GM20000 (cell line): ENCODE results near the gene TRAF2.

ENCODE experiments used
- DNase-seq: peaks from one replicate; pipeline ENCODE4 v3.0.0; 2012; ENCODE audit warnings: low spot score
- CTCF ChIP-seq: IDR thresholded peaks from 2 replicates; pipeline ENCODE4 v1.5.1; 2012; ENCODE audit warnings: mild to moderate bottlenecking, control low read depth; ENCODE audit errors: extremely low read depth, missing control alignments

TRAF2 gene

GRCh38 chr9:136858844-136859757 lies 27.2 kb upstream of the TRAF2 start:
- no peak for TF ChIP-seq CTCF
- DNase-seq, result no peak

- no peak for DNase-seq
- TF ChIP-seq CTCF, result no peak
Measured at GRCh38 chr9:136860529-136860928, 25.8 kb upstream of the TRAF2 start.

- no peak for DNase-seq
- TF ChIP-seq CTCF, result no peak
Measured at GRCh38 chr9:136860933-136861873, 25.1 kb upstream of the TRAF2 start.

GRCh38 chr9:136861874-136862457 lies 24.4 kb upstream of the TRAF2 start:
- DNase-seq, result no peak
- TF ChIP-seq CTCF, result no peak

- TF ChIP-seq CTCF, result no peak
- DNase-seq, result no peak
Measured at GRCh38 chr9:136862849-136863622, 23.3 kb upstream of the TRAF2 start.

- no peak for TF ChIP-seq CTCF
- DNase-seq, result no peak
Measured at GRCh38 chr9:136863623-136864273, 22.6 kb upstream of the TRAF2 start.
